Immature natural killer cell (primary cell): ENCODE results near the gene ZNF276. TPM values are rescaled to one million over a fixed set of nuclear protein-coding genes. Genes with fewer than 3 reads are reported as not detected.
A peak's percentile ranks its signal among the peaks of the same experiment; 100 is the strongest.

Experiments used
- DNase-seq, 3 donors: peaks; one replicate each; pipeline ENCODE4 v3.0.0; 2022; ENCODE audit warnings: mixed read lengths in 1 of 3
- H3K27ac Mint-ChIP-seq, 6 donors: one replicate each; pipeline ENCODE4 v1.8.0; 2020; ENCODE audit warnings: mixed read lengths in 6 of 6, mild to moderate bottlenecking in 5 of 6, inconsistent platforms in 4 of 6, moderate library complexity in 3 of 6
- H3K27me3 Mint-ChIP-seq, 3 donors: one replicate each; pipeline ENCODE4 v1.8.0; 2020 to 2021; ENCODE audit warnings: low read depth in 3 of 3, mild to moderate bottlenecking in 3 of 3, mixed read lengths in 3 of 3, moderate library complexity in 3 of 3, inconsistent platforms in 1 of 3
- H3K36me3 Mint-ChIP-seq, 3 donors: one replicate each; pipeline ENCODE4 v1.8.0; 2020; ENCODE audit warnings: mixed read lengths in 3 of 3, inconsistent platforms in 2 of 3, mild to moderate bottlenecking in 2 of 3
- H3K4me1 Mint-ChIP-seq, 2 donors: one replicate each; pipeline ENCODE4 v1.8.0; 2020; ENCODE audit warnings: inconsistent platforms in 2 of 2, mild to moderate bottlenecking in 2 of 2, mixed read lengths in 2 of 2, moderate library complexity in 1 of 2
- H3K4me3 Mint-ChIP-seq, 5 donors: one replicate each; pipeline ENCODE4 v1.8.0; 2020; ENCODE audit warnings: mild to moderate bottlenecking in 5 of 5, mixed read lengths in 5 of 5, inconsistent platforms in 3 of 5, moderate library complexity in 3 of 5
- H3K9me3 Mint-ChIP-seq, 6 donors: one replicate each; pipeline ENCODE4 v1.8.0; 2020; ENCODE audit warnings: mild to moderate bottlenecking in 6 of 6, mixed read lengths in 6 of 6, inconsistent platforms in 4 of 6, moderate library complexity in 3 of 6
- polyA plus RNA-seq, 3 donors: library from polyadenylated mRNA; unstranded; fragments of 300-500 nt; fragmentation: Illumina TruSeq; gene quantifications; one replicate each; pipeline ENCODE4 v1.2.3, GENCODE V29; 2021

Gene ZNF276
- polyA plus RNA-seq, 3 donors from 2014 or later: 20.6 to 91.6 (median 30.0) TPM

- Mint-ChIP-seq H3K4me3 (peak overlapping the region; percentile 61 to 82 (median 75)), H3K27me3 (peaks cover 30 to 42% (median 40%) of the 10 kb centered on the region in 3 donors), H3K9me3 (no peaks in the 10 kb centered on the region), H3K27ac (peak overlapping the region; percentile 88 to 94 (median 91)), H3K4me1 (peaks cover 62 to 76% of the 10 kb centered on the region in 2 donors), H3K36me3 (peaks cover 30 to 46% (median 31%) of the 10 kb centered on the region in 3 donors)
- DNase-seq: peak; percentile 57 to 71 (median 68)
These were observed 6.2 kb downstream of the ZNF276 start for GRCh38 chr16:89727406-89728120.

GRCh38 chr16:89729293-89729692, 8.0 kb downstream of the ZNF276 start:
- peak overlapping the region in 5 of 6 donors; percentile 75 to 88 (median 84) for H3K27ac Mint-ChIP-seq
- peaks cover 24 to 35% (median 26%) of the 10 kb centered on the region in 3 donors for H3K27me3 Mint-ChIP-seq
- DNase-seq: no peak
- H3K4me3 Mint-ChIP-seq: peak overlapping the region in 2 of 5 donors; percentile 35 to 63
- peaks cover 21 to 47% (median 28%) of the 10 kb centered on the region in 3 donors for H3K36me3 Mint-ChIP-seq
- H3K4me1 Mint-ChIP-seq: peaks cover 56 to 69% of the 10 kb centered on the region in 2 donors
- H3K9me3 Mint-ChIP-seq: no peaks in the 10 kb centered on the region

- Mint-ChIP-seq H3K4me1 (peaks cover 56 to 70% of the 10 kb centered on the region in 2 donors), H3K4me3 (peak overlapping the region in 2 of 5 donors; percentile 35 to 63), H3K9me3 (no peaks in the 10 kb centered on the region), H3K36me3 (peaks cover 25 to 52% (median 31%) of the 10 kb centered on the region in 3 donors), H3K27ac (peak overlapping the region; percentile 40 to 81 (median 68)), H3K27me3 (peaks cover 20 to 40% (median 27%) of the 10 kb centered on the region in 3 donors)
- no peak for DNase-seq
These were observed 8.7 kb downstream of the ZNF276 start for GRCh38 chr16:89729863-89730593.

- H3K4me1 Mint-ChIP-seq: peaks cover 63 to 73% of the 10 kb centered on the region in 2 donors
- DNase-seq: no peak
- peaks cover 25 to 57% (median 31%) of the 10 kb centered on the region in 3 donors for H3K36me3 Mint-ChIP-seq
- peak overlapping the region in 3 of 6 donors; percentile 48 to 69 (median 49) for H3K27ac Mint-ChIP-seq
- no peak overlapping the region for H3K4me3 Mint-ChIP-seq
- no peaks in the 10 kb centered on the region for H3K9me3 Mint-ChIP-seq
- H3K27me3 Mint-ChIP-seq: peaks cover 20 to 40% (median 28%) of the 10 kb centered on the region in 3 donors
These were observed 9.4 kb downstream of the ZNF276 start for GRCh38 chr16:89730610-89731234.

- Mint-ChIP-seq H3K9me3 (no peaks in the 10 kb centered on the region), H3K4me1 (peaks cover 64 to 71% of the 10 kb centered on the region in 2 donors), H3K4me3 (peak overlapping the region in 2 of 5 donors; percentile 33 to 45), H3K27me3 (peaks cover 22 to 39% (median 30%) of the 10 kb centered on the region in 3 donors), H3K27ac (peak overlapping the region; percentile 62 to 79 (median 74)), H3K36me3 (peaks cover 19 to 57% (median 27%) of the 10 kb centered on the region in 3 donors)
- DNase-seq: no peak
These were observed 11.0 kb downstream of the ZNF276 start for GRCh38 chr16:89732142-89732917.

GRCh38 chr16:89732918-89733242, 11.5 kb downstream of the ZNF276 start:
- peaks cover 64 to 71% of the 10 kb centered on the region in 2 donors for H3K4me1 Mint-ChIP-seq
- no peak for DNase-seq
- peak overlapping the region in 1 of 5 donors; percentile 12 for H3K4me3 Mint-ChIP-seq
- peak overlapping the region; percentile 45 to 75 (median 68) for H3K27ac Mint-ChIP-seq
- no peaks in the 10 kb centered on the region for H3K9me3 Mint-ChIP-seq
- H3K36me3 Mint-ChIP-seq: peaks cover 21 to 57% (median 27%) of the 10 kb centered on the region in 3 donors
- peaks cover 22 to 39% (median 31%) of the 10 kb centered on the region in 3 donors for H3K27me3 Mint-ChIP-seq

GRCh38 chr16:89733322-89733721, 12.0 kb downstream of the ZNF276 start:
- peak overlapping the region in 1 of 5 donors; percentile 12 for H3K4me3 Mint-ChIP-seq
- peaks cover 22 to 36% (median 32%) of the 10 kb centered on the region in 3 donors for H3K27me3 Mint-ChIP-seq
- peaks cover 21 to 60% (median 28%) of the 10 kb centered on the region in 3 donors for H3K36me3 Mint-ChIP-seq
- H3K9me3 Mint-ChIP-seq: no peaks in the 10 kb centered on the region
- peaks cover 66 to 73% of the 10 kb centered on the region in 2 donors for H3K4me1 Mint-ChIP-seq
- DNase-seq: no peak
- H3K27ac Mint-ChIP-seq: peak overlapping the region in 4 of 6 donors; percentile 45 to 74 (median 66)

- H3K27ac Mint-ChIP-seq: peak overlapping the region in 2 of 6 donors; percentile 35 to 60
- peaks cover 24 to 34% (median 34%) of the 10 kb centered on the region in 3 donors for H3K27me3 Mint-ChIP-seq
- no peak overlapping the region for H3K4me3 Mint-ChIP-seq
- no peak for DNase-seq
- H3K9me3 Mint-ChIP-seq: no peaks in the 10 kb centered on the region
- peaks cover 69 to 75% of the 10 kb centered on the region in 2 donors for H3K4me1 Mint-ChIP-seq
- H3K36me3 Mint-ChIP-seq: peaks cover 21 to 63% (median 28%) of the 10 kb centered on the region in 3 donors
These were observed 12.5 kb downstream of the ZNF276 start for GRCh38 chr16:89733792-89734191.

- H3K27ac Mint-ChIP-seq: peak overlapping the region; percentile 81 to 95 (median 90)
- peak overlapping the region; percentile 57 to 79 (median 72) for H3K4me3 Mint-ChIP-seq
These were observed 15.2 kb downstream of the ZNF276 start for GRCh38 chr16:89736554-89736953.

GRCh38 chr16:89737341-89738071, 16.2 kb downstream of the ZNF276 start:
- peaks cover 60 to 65% of the 10 kb centered on the region in 2 donors for H3K4me1 Mint-ChIP-seq
- H3K4me3 Mint-ChIP-seq: peak overlapping the region; percentile 57 to 79 (median 72)
- peaks cover 25 to 36% (median 25%) of the 10 kb centered on the region in 3 donors for H3K27me3 Mint-ChIP-seq
- no peaks in the 10 kb centered on the region for H3K9me3 Mint-ChIP-seq
- peak; percentile 68 to 80 (median 75) for DNase-seq
- peaks cover 17 to 57% (median 22%) of the 10 kb centered on the region in 3 donors for H3K36me3 Mint-ChIP-seq
- peak overlapping the region; percentile 81 to 95 (median 90) for H3K27ac Mint-ChIP-seq

More at GRCh38 chr16:89736554-89736953, 15.2 kb downstream of the ZNF276 start:
- peaks cover 22 to 65% (median 28%) of the 10 kb centered on the region in 3 donors for H3K36me3 Mint-ChIP-seq
- H3K9me3 Mint-ChIP-seq: no peaks in the 10 kb centered on the region
- peaks cover 68 to 73% of the 10 kb centered on the region in 2 donors for H3K4me1 Mint-ChIP-seq
- no peak for DNase-seq
- peaks cover 25 to 36% (median 25%) of the 10 kb centered on the region in 3 donors for H3K27me3 Mint-ChIP-seq

GRCh38 chr16:89738072-89738377, 16.7 kb downstream of the ZNF276 start:
- no peak for DNase-seq
- H3K4me1 Mint-ChIP-seq: peaks cover 60 to 65% of the 10 kb centered on the region in 2 donors
- peaks cover 17 to 55% (median 18%) of the 10 kb centered on the region in 3 donors for H3K36me3 Mint-ChIP-seq

More at GRCh38 chr16:89738072-89738377, 16.7 kb downstream of the ZNF276 start:
- peak overlapping the region; percentile 81 to 95 (median 90) for H3K27ac Mint-ChIP-seq
- H3K9me3 Mint-ChIP-seq: no peaks in the 10 kb centered on the region
- peak overlapping the region; percentile 57 to 79 (median 72) for H3K4me3 Mint-ChIP-seq
- H3K27me3 Mint-ChIP-seq: peaks cover 22 to 32% (median 25%) of the 10 kb centered on the region in 3 donors
